Lung (tissue), 12 donors: ENCODE results near the gene TMEM19. TPM values are rescaled to one million over a fixed set of nuclear protein-coding genes. Genes with fewer than 3 reads are reported as not detected.

ENCODE experiments used
- ATAC-seq: fragments of 200-7000 bp; cut with Tn5 transposase; one replicate; pipeline ENCODE4 v1.9.1; 2020; ENCODE audit warnings: moderate number of reproducible peaks; ENCODE audit not compliant: insufficient read depth, low FRiP score
- DNase-seq, 3 donors: peaks; one replicate each; pipeline ENCODE4 v3.0.0-alpha.2; 2013 to 2017
- H3K27ac ChIP-seq, 2 donors: one replicate each; pipeline ENCODE4 v1.5.1; 2013; ENCODE audit warnings: mild to moderate bottlenecking in 2 of 2, moderate library complexity in 2 of 2, control low read depth in 1 of 2, inconsistent platforms in 1 of 2, low read depth in 1 of 2, low read length in 1 of 2
- H3K27me3 ChIP-seq, 3 donors: one replicate each; pipeline ENCODE4 v1.5.1; 2013; ENCODE audit warnings: low read length in 2 of 3; ENCODE audit not compliant: control insufficient read depth in 3 of 3, insufficient read depth in 3 of 3
- H3K36me3 ChIP-seq, 4 donors: one replicate each; pipeline ENCODE4 v1.5.1; 2013; ENCODE audit warnings: low read length in 4 of 4, mild to moderate bottlenecking in 1 of 4, moderate library complexity in 1 of 4; ENCODE audit not compliant: control insufficient read depth in 4 of 4, insufficient read depth in 4 of 4
- H3K4me1 ChIP-seq, 5 donors: one replicate each; pipeline ENCODE4 v1.5.1; 2013; ENCODE audit warnings: low read length in 5 of 5, mild to moderate bottlenecking in 2 of 5, moderate library complexity in 1 of 5; ENCODE audit not compliant: control insufficient read depth in 5 of 5, insufficient read depth in 5 of 5
- H3K4me3 ChIP-seq: one replicate; pipeline ENCODE4 v1.5.1; 2013; ENCODE audit warnings: mild to moderate bottlenecking, control low read depth, moderate library complexity
- H3K9ac ChIP-seq, 2 donors: one replicate each; pipeline ENCODE4 v1.5.1; 2013; ENCODE audit warnings: low read length in 2 of 2, control low read depth in 1 of 2; ENCODE audit not compliant: insufficient read depth in 1 of 2
- H3K9me3 ChIP-seq, 4 donors: one replicate each; pipeline ENCODE4 v1.5.1; 2013; ENCODE audit warnings: low read length in 3 of 4, mild to moderate bottlenecking in 1 of 4, moderate library complexity in 1 of 4; ENCODE audit not compliant: control insufficient read depth in 4 of 4, insufficient read depth in 3 of 4
- CTCF ChIP-seq: IDR thresholded peaks from 2 replicates; pipeline ENCODE4 v1.5.1; 2012; ENCODE audit warnings: mild to moderate bottlenecking; ENCODE audit errors: control extremely low read depth, extremely low read depth
- WGBS, 2 donors: extraction: QIAGEN DNeasy Blood & Tissue Kit; methylation state at CpG; one replicate each; pipeline ENCODE4 v1.1.7; 2013; 5-methylcytosine and 5-hydroxymethylcytosine counted together
- polyA plus RNA-seq, 2 donors: library from polyadenylated mRNA; stranded (reverse); fragments of 200-250 nt; gene quantifications; one replicate each; pipeline ENCODE4 v1.2.1, GENCODE V29; 2013
- total RNA-seq, 2 donors: library from RNA; depleted of rRNA in 1 of 2; stranded (reverse); fragments of >200 nt in 1 of 2; gene quantifications; one replicate each; pipeline ENCODE4 v1.2.1, GENCODE V29; 2014 to 2021
- donor health status: control.
- donor health status: control.
- donor health status: Bipolar disorder and iron deficiency.
- donor health status: healthy.
- donor health status: DM: yes; HTN: yes; CAD: no.

TMEM19 gene
- total and polyA plus RNA-seq, 4 donors: 8.9 to 25.2 (median 13.4) TPM

- DNase-seq: no peak
- Histone ChIP-seq H3K9me3 (no peaks in the 10 kb centered on the region), H3K27me3 (no peaks in the 10 kb centered on the region), H3K9ac (no peak overlapping the region), H3K27ac (no peak overlapping the region), H3K4me3 (no peak overlapping the region), H3K4me1 (no peaks in the 10 kb centered on the region), H3K36me3 (peaks cover 15 to 57% (median 23%) of the 10 kb centered on the region in 4 donors)
- ATAC-seq: no peak
- no peak for TF ChIP-seq CTCF
- WGBS, 2 donors: 85 to 88% methylated on average over 2 of the region's 2 CpGs
Observed at GRCh38 chr12:71639341-71639760, 46.5 kb upstream of the TMEM19 start.

- Histone ChIP-seq H3K36me3 (peaks cover 15 to 51% (median 23%) of the 10 kb centered on the region in 4 donors), H3K4me1 (no peaks in the 10 kb centered on the region), H3K9ac (no peak overlapping the region), H3K9me3 (no peaks in the 10 kb centered on the region), H3K4me3 (no peak overlapping the region), H3K27me3 (no peaks in the 10 kb centered on the region), H3K27ac (no peak overlapping the region)
- DNase-seq (no peak), ATAC-seq (no peak)
- TF ChIP-seq CTCF: no peak
- 94 to 97% methylated on average over 2 of the region's 2 CpGs for WGBS, 2 donors
Observed at GRCh38 chr12:71640316-71640715, 45.6 kb upstream of the TMEM19 start.

GRCh38 chr12:71641390-71641789 lies 44.5 kb upstream of the TMEM19 start:
- Histone ChIP-seq H3K4me1 (no peaks in the 10 kb centered on the region), H3K4me3 (no peak overlapping the region), H3K27ac (no peak overlapping the region), H3K9me3 (no peaks in the 10 kb centered on the region), H3K27me3 (no peaks in the 10 kb centered on the region), H3K9ac (no peak overlapping the region), H3K36me3 (peaks cover 15 to 48% (median 22%) of the 10 kb centered on the region in 4 donors)
- no peak for DNase-seq
- no peak for TF ChIP-seq CTCF
- ATAC-seq: no peak
- 77 to 90% methylated on average over 2 of the region's 2 CpGs for WGBS, 2 donors

- no peak for DNase-seq
- Histone ChIP-seq H3K9ac (no peak overlapping the region), H3K9me3 (no peaks in the 10 kb centered on the region), H3K4me3 (no peak overlapping the region), H3K4me1 (peaks cover 0 to 2% (median 0%) of the 10 kb centered on the region in 5 donors), H3K27ac (no peak overlapping the region), H3K27me3 (no peaks in the 10 kb centered on the region), H3K36me3 (peaks cover 15 to 52% (median 21%) of the 10 kb centered on the region in 4 donors)
- no peak for ATAC-seq
- 80 to 92% methylated on average over 2 of the region's 2 CpGs for WGBS, 2 donors
- no peak for TF ChIP-seq CTCF
Observed at GRCh38 chr12:71642264-71642663, 43.6 kb upstream of the TMEM19 start.
